T-helper 1 cell treated with Interleukin-12 subunit alpha and Interleukin-12 subunit beta and Interleukin-4 antibody, amounts not matched to agents 30 μg/mL and 1 μg/mL, for 36 hours (primary cell): ENCODE results near the gene GSTM2.
"Not testable (repeated sequence)": the region's sequence is repeated elsewhere in the genome, so short reads cannot be mapped to it uniquely, and the experiment has no call there.

Experiments
- H3K27ac Mint-ChIP-seq: one replicate; pipeline ENCODE4 v1.8.0; 2021; ENCODE audit warnings: mild to moderate bottlenecking, mixed read lengths
- H3K27me3 Mint-ChIP-seq: one replicate; pipeline ENCODE4 v1.8.0; 2021; ENCODE audit warnings: low read depth, mixed read lengths
- H3K36me3 Mint-ChIP-seq: one replicate; pipeline ENCODE4 v1.8.0; 2021; ENCODE audit warnings: low read depth, mixed read lengths
- H3K4me1 Mint-ChIP-seq: one replicate; pipeline ENCODE4 v1.8.0; 2021; ENCODE audit warnings: low read depth, mixed read lengths
- H3K4me3 Mint-ChIP-seq: one replicate; pipeline ENCODE4 v1.8.0; 2021; ENCODE audit warnings: mild to moderate bottlenecking, moderate library complexity, mixed read lengths
- H3K9me3 Mint-ChIP-seq: one replicate; pipeline ENCODE4 v1.8.0; 2021; ENCODE audit warnings: mixed read lengths

Gene GSTM2

GRCh38 chr1:109694400-109694799, 26.5 kb downstream of the GSTM2 start:
- H3K27me3 Mint-ChIP-seq, H3K27ac Mint-ChIP-seq, H3K9me3 Mint-ChIP-seq, H3K4me1 Mint-ChIP-seq, H3K4me3 Mint-ChIP-seq: not testable (repeated sequence)
- peaks cover 13% of the 10 kb centered on the region for H3K36me3 Mint-ChIP-seq

- H3K36me3 Mint-ChIP-seq, H3K27ac Mint-ChIP-seq, H3K27me3 Mint-ChIP-seq, H3K9me3 Mint-ChIP-seq, H3K4me1 Mint-ChIP-seq, H3K4me3 Mint-ChIP-seq: not testable (repeated sequence)
Observed at GRCh38 chr1:109695138-109695537, 27.3 kb downstream of the GSTM2 start.

DNA sequence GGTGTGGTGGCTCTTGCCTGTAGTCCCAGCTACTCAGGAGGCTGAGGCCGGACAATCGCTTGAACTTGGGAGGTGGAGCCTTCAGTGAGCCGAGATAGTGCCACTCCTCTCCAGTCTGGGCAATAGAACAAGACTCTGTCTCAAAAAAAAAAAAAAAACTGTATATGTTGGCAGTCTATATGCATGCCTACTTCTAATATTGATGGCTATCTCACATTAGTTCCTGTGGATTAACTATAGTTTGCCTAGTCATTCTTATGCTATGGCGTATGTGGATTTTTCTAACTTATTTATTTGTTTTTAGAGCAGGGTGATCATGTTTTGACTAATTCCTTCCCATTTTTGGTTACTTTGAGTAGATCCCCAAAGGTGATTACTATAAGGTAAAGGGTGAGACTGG, 29.2 kb downstream of the GSTM2 start:
- no peak overlapping the region for H3K4me3 Mint-ChIP-seq
- no peaks in the 10 kb centered on the region for H3K9me3 Mint-ChIP-seq
- no peaks in the 10 kb centered on the region for H3K4me1 Mint-ChIP-seq
- H3K36me3 Mint-ChIP-seq: peaks cover 2% of the 10 kb centered on the region
- no peak overlapping the region for H3K27ac Mint-ChIP-seq
- no peaks in the 10 kb centered on the region for H3K27me3 Mint-ChIP-seq

DNA sequence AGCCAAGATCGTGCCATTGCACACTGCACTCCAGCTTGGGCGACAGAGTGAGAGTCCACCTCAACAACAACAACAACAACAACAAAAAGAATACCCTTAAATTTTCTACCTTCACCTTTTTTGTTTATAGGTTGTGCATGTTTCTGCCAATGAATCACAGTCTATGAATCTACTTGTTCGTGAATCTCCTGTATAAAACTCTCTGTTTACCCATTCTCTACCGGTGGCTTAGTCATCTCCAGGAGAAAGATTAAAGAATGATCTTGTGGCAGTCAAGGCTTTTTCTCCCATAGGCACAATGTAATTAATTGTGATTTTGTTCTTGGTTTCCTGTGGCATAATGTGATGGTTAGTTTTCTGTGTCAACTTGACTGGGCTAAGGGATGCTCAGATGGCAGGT, 30.0 kb downstream of the GSTM2 start:
- H3K36me3 Mint-ChIP-seq, H3K9me3 Mint-ChIP-seq, H3K4me1 Mint-ChIP-seq, H3K27me3 Mint-ChIP-seq, H3K4me3 Mint-ChIP-seq, H3K27ac Mint-ChIP-seq: not testable (repeated sequence)

- not testable (repeated sequence) for H3K4me3 Mint-ChIP-seq, H3K4me1 Mint-ChIP-seq, H3K36me3 Mint-ChIP-seq, H3K27me3 Mint-ChIP-seq, H3K9me3 Mint-ChIP-seq, H3K27ac Mint-ChIP-seq
Observed at GRCh38 chr1:109702940-109703339, 35.1 kb downstream of the GSTM2 start.

GRCh38 chr1:109704173-109704572, 36.3 kb downstream of the GSTM2 start:
- Mint-ChIP-seq H3K36me3 (peaks cover 3% of the 10 kb centered on the region), H3K4me1 (no peaks in the 10 kb centered on the region), H3K4me3 (no peak overlapping the region)

GRCh38 chr1:109705411-109705810, 37.6 kb downstream of the GSTM2 start:
- H3K4me3 Mint-ChIP-seq: no peak overlapping the region
- peaks cover 17% of the 10 kb centered on the region for H3K9me3 Mint-ChIP-seq
- no peaks in the 10 kb centered on the region for H3K27me3 Mint-ChIP-seq
- H3K27ac Mint-ChIP-seq: no peak overlapping the region
- peaks cover 7% of the 10 kb centered on the region for H3K36me3 Mint-ChIP-seq
- no peaks in the 10 kb centered on the region for H3K4me1 Mint-ChIP-seq

More at GRCh38 chr1:109704173-109704572, 36.3 kb downstream of the GSTM2 start:
- H3K27me3 Mint-ChIP-seq: no peaks in the 10 kb centered on the region
- H3K27ac Mint-ChIP-seq: no peak overlapping the region
- H3K9me3 Mint-ChIP-seq: peaks cover 12% of the 10 kb centered on the region

DNA sequence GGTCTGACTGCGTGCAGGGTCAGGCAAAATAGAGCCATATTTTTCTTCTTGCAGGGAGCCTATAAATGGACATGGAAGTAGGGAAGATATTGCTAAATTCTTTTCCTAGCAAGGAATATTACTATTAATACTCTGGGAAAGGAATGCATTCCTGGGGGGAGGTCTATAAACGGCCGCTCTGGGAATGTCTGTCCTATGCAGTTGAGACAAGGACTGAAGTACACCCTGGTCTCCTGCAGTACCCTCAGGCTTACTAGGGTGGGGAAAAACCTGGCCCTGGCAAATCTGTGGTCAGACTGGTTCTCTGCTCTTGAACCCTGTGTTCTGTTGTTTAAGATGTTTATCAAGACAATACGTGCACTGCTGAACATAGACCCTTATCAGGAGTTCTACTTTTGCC, 41.1 kb downstream of the GSTM2 start:
- not testable (repeated sequence) for H3K27me3 Mint-ChIP-seq, H3K36me3 Mint-ChIP-seq, H3K4me1 Mint-ChIP-seq, H3K27ac Mint-ChIP-seq, H3K4me3 Mint-ChIP-seq
- peaks cover 17% of the 10 kb centered on the region for H3K9me3 Mint-ChIP-seq

DNA sequence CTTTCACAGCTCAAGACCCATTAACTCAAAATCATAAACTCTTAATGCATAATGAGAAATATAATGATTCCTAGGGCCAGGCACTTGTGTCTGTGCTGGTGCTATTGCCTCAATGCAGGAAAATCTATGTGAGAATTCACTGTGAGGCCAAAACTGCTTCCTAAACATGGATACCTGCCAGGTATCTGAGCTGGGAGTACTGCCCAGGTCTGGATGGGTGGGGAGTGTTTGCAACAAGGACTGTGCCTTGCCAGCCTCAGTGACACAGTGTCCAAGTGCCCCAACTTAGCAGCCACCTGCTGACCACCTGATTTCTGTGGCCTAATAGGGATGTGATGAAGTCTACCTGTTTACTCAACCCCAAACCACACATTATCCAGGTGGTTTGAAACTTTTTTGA, 42.0 kb downstream of the GSTM2 start:
- H3K4me1 Mint-ChIP-seq, H3K4me3 Mint-ChIP-seq, H3K27ac Mint-ChIP-seq, H3K27me3 Mint-ChIP-seq, H3K36me3 Mint-ChIP-seq: not testable (repeated sequence)
- peaks cover 17% of the 10 kb centered on the region for H3K9me3 Mint-ChIP-seq

- H3K27me3 Mint-ChIP-seq, H3K36me3 Mint-ChIP-seq, H3K4me1 Mint-ChIP-seq: not testable (repeated sequence)
- Mint-ChIP-seq H3K9me3 (peaks cover 17% of the 10 kb centered on the region), H3K27ac (peak within 1 kb of the TSS; percentile 74), H3K4me3 (peak within 1 kb of the TSS; percentile 76)
Observed at GRCh38 chr1:109711593-109712320, 43.9 kb downstream of the GSTM2 start, which contains the start of gene GSTM5. GSTM5 (plus strand) TSS chr1:109712251; CDS start chr1:109712313, 62 bp downstream.

GRCh38 chr1:109712321-109712864, 44.5 kb downstream of the GSTM2 start:
- Mint-ChIP-seq H3K4me1 (no peaks in the 10 kb centered on the region), H3K36me3 (peaks cover 7% of the 10 kb centered on the region), H3K9me3 (peaks cover 17% of the 10 kb centered on the region), H3K4me3 (no peak overlapping the region), H3K27ac (no peak overlapping the region), H3K27me3 (peaks cover 4% of the 10 kb centered on the region)

DNA sequence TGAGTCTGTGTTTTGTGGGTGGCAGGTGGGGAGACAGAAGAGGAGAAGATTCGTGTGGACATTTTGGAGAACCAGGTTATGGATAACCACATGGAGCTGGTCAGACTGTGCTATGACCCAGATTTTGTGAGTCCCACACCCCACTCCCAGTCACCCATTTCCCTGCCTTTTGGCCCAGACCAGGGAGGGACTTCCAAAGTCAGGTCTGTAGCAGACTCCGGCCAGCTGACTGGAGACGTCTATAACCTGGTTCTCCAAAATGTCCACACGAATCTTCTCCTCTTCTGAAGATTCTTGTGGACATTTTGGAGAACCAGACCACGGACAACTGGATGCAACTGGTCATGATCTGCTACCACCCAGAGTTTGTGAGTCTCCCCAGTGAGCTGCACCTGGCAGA, 45.8 kb downstream of the GSTM2 start:
- no peak overlapping the region for H3K4me3 Mint-ChIP-seq
- no peak overlapping the region for H3K27ac Mint-ChIP-seq
- peaks cover 4% of the 10 kb centered on the region for H3K27me3 Mint-ChIP-seq
- H3K36me3 Mint-ChIP-seq: peaks cover 4% of the 10 kb centered on the region
- no peaks in the 10 kb centered on the region for H3K4me1 Mint-ChIP-seq
- peaks cover 10% of the 10 kb centered on the region for H3K9me3 Mint-ChIP-seq

- Mint-ChIP-seq H3K36me3 (no peaks in the 10 kb centered on the region), H3K4me1 (no peaks in the 10 kb centered on the region), H3K4me3 (no peak overlapping the region), H3K27me3 (peaks cover 4% of the 10 kb centered on the region), H3K27ac (no peak overlapping the region), H3K9me3 (no peaks in the 10 kb centered on the region)
Observed at GRCh38 chr1:109714661-109715372, 47.0 kb downstream of the GSTM2 start.

DNA sequence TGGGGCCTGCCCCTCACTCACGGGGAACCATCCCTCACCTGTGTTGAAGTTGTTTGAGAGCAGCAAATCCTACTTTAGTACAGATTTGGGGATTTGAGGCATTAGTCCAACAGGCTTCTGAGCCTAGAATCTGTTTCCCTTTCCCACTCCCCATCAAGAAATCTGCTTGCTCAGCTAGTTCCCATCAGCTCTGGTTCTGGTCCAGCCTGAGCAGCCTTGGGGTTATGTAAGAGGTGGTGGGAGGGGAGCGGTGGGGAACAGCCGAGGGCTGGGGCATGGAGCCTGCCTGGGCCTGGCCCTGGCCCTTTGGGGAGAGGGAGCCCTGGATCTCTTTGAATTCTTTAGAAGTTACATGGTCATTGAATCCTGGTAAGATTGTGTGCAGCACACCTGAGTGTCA, 48.3 kb downstream of the GSTM2 start:
- H3K27ac Mint-ChIP-seq: no peak overlapping the region
- peaks cover 8% of the 10 kb centered on the region for H3K27me3 Mint-ChIP-seq
- no peaks in the 10 kb centered on the region for H3K4me1 Mint-ChIP-seq
- H3K4me3 Mint-ChIP-seq: no peak overlapping the region
- H3K9me3 Mint-ChIP-seq: no peaks in the 10 kb centered on the region
- no peaks in the 10 kb centered on the region for H3K36me3 Mint-ChIP-seq

DNA sequence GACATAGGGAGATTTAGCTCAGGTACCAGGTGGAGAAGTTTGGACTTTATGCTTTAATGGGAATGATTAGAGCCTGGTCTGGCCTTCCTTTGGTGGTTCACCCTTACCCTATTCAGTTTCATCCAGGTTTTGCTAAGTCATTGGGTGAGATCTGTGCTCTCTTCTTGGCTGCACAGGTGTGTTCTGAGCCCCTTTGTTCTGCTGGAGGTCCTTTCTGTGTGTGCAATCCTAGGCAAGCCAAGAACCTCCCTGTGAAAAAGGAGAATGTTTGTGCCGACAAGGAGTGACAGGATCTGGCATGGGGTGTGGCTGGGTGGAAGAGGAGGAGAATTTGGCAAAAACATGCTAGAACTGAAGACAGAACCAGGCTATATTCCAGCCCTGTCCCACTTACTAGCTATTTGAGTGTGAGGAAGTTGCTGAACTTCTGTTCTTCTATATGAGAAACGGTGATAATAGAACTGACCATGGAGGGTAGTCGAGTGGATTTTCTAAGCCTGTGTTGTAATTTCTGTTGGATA, 48.8 kb downstream of the GSTM2 start:
- Mint-ChIP-seq H3K9me3 (no peaks in the 10 kb centered on the region), H3K4me1 (no peaks in the 10 kb centered on the region)

More for the DNA sequence above, 48.8 kb downstream of the GSTM2 start:
- Mint-ChIP-seq H3K4me3 (no peak overlapping the region), H3K27me3 (peaks cover 8% of the 10 kb centered on the region), H3K36me3 (no peaks in the 10 kb centered on the region), H3K27ac (no peak overlapping the region)
